OCI-LY7 (cell line): ENCODE data around the gene KCTD18. TPM values are rescaled to one million over a fixed set of nuclear protein-coding genes. Genes with fewer than 3 reads are reported as not detected.

Experiments
- BruUV-seq: library from RNA; stranded (reverse); fragments of 400-500 nt; replicated peaks from 2 replicates; lab custom pipeline; 2021; lab: Mats Ljungman, UMichigan
- CTCF ChIA-PET: fragments of 300-600 bp; sonication (Branson Sonifier 250); formaldehyde crosslinking; loops from one replicate; lab custom pipeline; 2022; ENCODE audit warnings: antibody characterized with exemption; ENCODE audit not compliant: unreplicated experiment; lab: Charles Lee
- POLR2A ChIA-PET: fragments of 300-600 bp; sonication (Branson Sonifier 250); formaldehyde crosslinking; loops from one replicate; lab custom pipeline; 2022; ENCODE audit warnings: antibody characterized with exemption; lab: Charles Lee
- DNase-seq: peaks from one replicate; pipeline ENCODE4 v3.0.0-alpha.2; 2015; ENCODE audit warnings: low spot score
- H2AFZ ChIP-seq: fragments of 200-600 bp; sonication (generic), shearing (Covaris generic); 2 replicates; pipeline ENCODE4 v1.6.1; 2014; ENCODE audit warnings: mild to moderate bottlenecking, antibody characterized with exemption, low read length, moderate library complexity
- H3K27ac ChIP-seq: fragments of 200-600 bp; sonication (generic); 2 replicates; pipeline ENCODE4 v1.5.1; 2014; ENCODE audit warnings: mixed run types, low read depth, mild to moderate bottlenecking, moderate library complexity, low read length, inconsistent platforms; ENCODE audit not compliant: poor library complexity, severe bottlenecking
- H3K36me3 ChIP-seq: fragments of 200-600 bp; sonication (generic); 2 replicates; pipeline ENCODE4 v1.6.1; 2014; ENCODE audit warnings: mild to moderate bottlenecking, antibody characterized with exemption, low read length, moderate library complexity, mixed read lengths; ENCODE audit not compliant: insufficient read depth
- H3K4me1 ChIP-seq: fragments of 200-600 bp; sonication (generic); 2 replicates; pipeline ENCODE4 v1.5.1; 2014; ENCODE audit warnings: mild to moderate bottlenecking, low read length; ENCODE audit not compliant: insufficient read depth, poor library complexity, severe bottlenecking
- H3K4me2 ChIP-seq: fragments of 200-600 bp; sonication (generic); 2 replicates; pipeline ENCODE4 v1.6.1; 2014; ENCODE audit warnings: mild to moderate bottlenecking, low read length
- H3K4me3 ChIP-seq: fragments of 200-600 bp; sonication (generic); 2 replicates; pipeline ENCODE4 v1.5.1; 2014; ENCODE audit warnings: mild to moderate bottlenecking, low read depth, low read length; ENCODE audit not compliant: poor library complexity, severe bottlenecking
- H3K79me2 ChIP-seq: fragments of 200-600 bp; sonication (generic); 2 replicates; pipeline ENCODE4 v1.6.1; 2016; ENCODE audit warnings: low read depth, mild to moderate bottlenecking, low read length, moderate library complexity, mixed read lengths; ENCODE audit not compliant: insufficient read depth
- H3K9me2 ChIP-seq: fragments of 200-600 bp; sonication (generic); 2 replicates; pipeline ENCODE4 v1.6.1; 2016; ENCODE audit warnings: mild to moderate bottlenecking, low read length, mixed read lengths; ENCODE audit not compliant: insufficient read depth
- H3K9me3 ChIP-seq: fragments of 200-600 bp; sonication (generic); 2 replicates; pipeline ENCODE4 v1.6.1; 2014; ENCODE audit warnings: mild to moderate bottlenecking, mixed run types, low read length, mixed read lengths
- H4K20me1 ChIP-seq: fragments of 200-600 bp; sonication (generic); 2 replicates; pipeline ENCODE4 v1.6.1; 2014; ENCODE audit warnings: mild to moderate bottlenecking, antibody characterized with exemption, low read length, moderate library complexity, mixed read lengths; ENCODE audit not compliant: insufficient read depth
- EZH2phosphoT487 ChIP-seq: fragments of 200-600 bp; sonication (generic); IDR thresholded peaks from 2 replicates; pipeline ENCODE4 v1.6.1; 2018; ENCODE audit warnings: low read depth, borderline replicate concordance, mild to moderate bottlenecking, mixed run types, antibody characterized with exemption, low read length, moderate library complexity, mixed read lengths
- intact Hi-C: fragments of 100-400 bp; cut with micrococcal nuclease; formaldehyde crosslinking; loops from one replicate; pipeline ENCODE4 v1.10.0; 2022; ENCODE audit not compliant: unreplicated experiment
- total RNA-seq, 2 experiments: library from RNA; depleted of rRNA in 1 of 2; stranded (reverse); fragments of >200 nt in 1 of 2; shearing (Covaris generic) in 1 of 2; gene quantifications; 2 replicates each; pipeline ENCODE4 v1.2.3, GENCODE V29; 2014 to 2022
- TF ChIP-seq, protein P1 (sequence below): fragments of 200-600 bp; sonication (generic); conservative IDR thresholded peaks from 2 replicates; pipeline ENCODE4 v1.5.1; 2014; ENCODE audit warnings: mild to moderate bottlenecking, antibody characterized with exemption, low read length, moderate library complexity, mixed read lengths

Gene KCTD18
- total RNA-seq, 2 experiments from 2014 or later, result 10.9 to 16.2 TPM

DNA sequence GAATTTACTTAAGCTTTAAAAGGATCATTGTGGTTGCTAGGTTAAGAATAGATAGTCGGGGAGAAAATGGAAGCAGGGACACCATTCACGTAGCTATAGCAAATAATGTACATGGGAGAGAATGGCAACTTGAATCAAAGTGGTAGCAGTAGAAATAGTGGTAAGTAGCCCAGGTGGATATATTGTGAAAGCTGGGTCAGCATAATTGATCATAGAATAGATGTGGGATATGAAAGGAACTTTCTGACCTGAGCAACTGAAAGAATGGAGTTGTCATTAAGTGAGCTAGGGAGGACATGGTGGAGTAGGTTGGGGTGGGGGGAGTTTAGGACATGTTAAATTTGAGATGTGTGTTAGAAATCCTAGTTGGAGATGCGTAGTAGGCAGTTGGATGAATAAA lies 18.4 kb upstream of the KCTD18 start:
- Histone ChIP-seq H3K4me3 (peak overlapping the region; percentile 91), H4K20me1 (no peaks in the 10 kb centered on the region), H3K9me3 (peaks cover 9% of the 10 kb centered on the region; the same call in 1 of the 2 replicates), H3K4me2 (peak overlapping the region; percentile 81), H3K79me2 (peaks cover 69% of the 10 kb centered on the region), H3K4me1 (peaks cover 36% of the 10 kb centered on the region), H3K9me2 (no peaks in the 10 kb centered on the region), H2AFZ (no peak overlapping the region), H3K27ac (no peak overlapping the region), H3K36me3 (peaks cover 41% of the 10 kb centered on the region)
- TF ChIP-seq, protein P1, sequence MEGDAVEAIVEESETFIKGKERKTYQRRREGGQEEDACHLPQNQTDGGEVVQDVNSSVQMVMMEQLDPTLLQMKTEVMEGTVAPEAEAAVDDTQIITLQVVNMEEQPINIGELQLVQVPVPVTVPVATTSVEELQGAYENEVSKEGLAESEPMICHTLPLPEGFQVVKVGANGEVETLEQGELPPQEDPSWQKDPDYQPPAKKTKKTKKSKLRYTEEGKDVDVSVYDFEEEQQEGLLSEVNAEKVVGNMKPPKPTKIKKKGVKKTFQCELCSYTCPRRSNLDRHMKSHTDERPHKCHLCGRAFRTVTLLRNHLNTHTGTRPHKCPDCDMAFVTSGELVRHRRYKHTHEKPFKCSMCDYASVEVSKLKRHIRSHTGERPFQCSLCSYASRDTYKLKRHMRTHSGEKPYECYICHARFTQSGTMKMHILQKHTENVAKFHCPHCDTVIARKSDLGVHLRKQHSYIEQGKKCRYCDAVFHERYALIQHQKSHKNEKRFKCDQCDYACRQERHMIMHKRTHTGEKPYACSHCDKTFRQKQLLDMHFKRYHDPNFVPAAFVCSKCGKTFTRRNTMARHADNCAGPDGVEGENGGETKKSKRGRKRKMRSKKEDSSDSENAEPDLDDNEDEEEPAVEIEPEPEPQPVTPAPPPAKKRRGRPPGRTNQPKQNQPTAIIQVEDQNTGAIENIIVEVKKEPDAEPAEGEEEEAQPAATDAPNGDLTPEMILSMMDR, result no peak
- TF ChIP-seq EZH2phosphoT487, result no peak
- no TSS peak for BruUV-seq
- POLR2A ChIA-PET, result interaction anchor here (0.7 to 9.4 kb wide), 5 partner anchors 8 to 483 kb away, joined by 3 to 98 read pairs (median 3); partner anchors contain the start of gene KCTD18
- intact Hi-C loops, result loop anchor here (5.0 kb wide), 1 partner anchor 284 kb away; the partner anchor contains the start of gene BZW1
- no peak for DNase-seq
- CTCF ChIA-PET, result no interaction called here

DNA sequence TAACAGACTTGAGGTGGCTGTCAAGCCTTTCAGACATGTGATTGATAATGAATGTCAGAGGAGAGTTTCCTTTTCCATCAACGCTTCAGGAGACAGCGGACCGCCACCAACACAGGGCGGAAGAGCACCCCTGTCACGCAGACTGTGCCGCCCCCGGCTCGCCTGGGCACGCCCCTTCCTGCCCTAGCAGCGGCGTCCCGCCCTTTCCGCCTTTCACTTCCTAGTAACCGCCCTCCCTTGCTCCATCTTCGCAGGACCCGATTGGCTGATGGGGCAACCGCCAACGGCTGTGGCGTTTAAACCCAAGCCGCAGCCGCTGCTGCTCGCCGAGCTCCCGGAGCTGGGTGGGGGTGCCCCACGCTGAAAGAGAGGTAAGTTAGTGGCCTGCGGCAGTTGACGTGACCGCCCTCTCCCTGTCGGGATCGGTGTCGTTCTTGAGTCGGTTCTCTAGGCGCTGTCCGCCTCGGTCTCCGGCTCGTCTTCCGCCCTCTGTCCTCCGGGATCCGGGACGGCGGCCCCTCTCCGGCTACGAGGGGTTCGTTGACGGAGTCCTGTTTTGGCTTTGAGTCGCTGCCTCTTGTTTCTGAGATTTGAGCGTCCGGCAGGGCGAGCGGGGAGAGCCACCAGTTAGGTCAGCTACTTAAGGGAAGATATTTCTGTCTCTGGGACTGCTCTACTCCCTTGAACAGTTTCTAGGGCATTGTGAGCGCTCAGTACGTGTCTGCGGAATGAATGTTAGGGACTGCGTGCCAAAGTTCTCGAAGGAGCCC lies 16.2 kb upstream of the KCTD18 start, which contains the start of gene SGO2:
SGO2 (plus strand) TSS at position 326 of the 770 bp plus-strand sequence. CDS start 6,769 bp downstream, outside the sequence.
- Histone ChIP-seq H3K36me3 (peaks cover 21% of the 10 kb centered on the region), H3K9me2 (no peaks in the 10 kb centered on the region; the same call in 1 of the 2 replicates), H4K20me1 (no peaks in the 10 kb centered on the region), H3K9me3 (peaks cover 9% of the 10 kb centered on the region; the same call in 1 of the 2 replicates), H2AFZ (peak within 1 kb of the TSS; percentile 93), H3K27ac (peak within 1 kb of the TSS; percentile 67), H3K4me1 (peaks cover 28% of the 10 kb centered on the region), H3K4me2 (peak within 1 kb of the TSS; percentile 81), H3K4me3 (peak within 1 kb of the TSS; percentile 91), H3K79me2 (peaks cover 47% of the 10 kb centered on the region)
- TF ChIP-seq EZH2phosphoT487, result no peak
- TF ChIP-seq, protein P1, result no peak
- DNase-seq, result peak; percentile 97
- intact Hi-C loops, result loop anchor here (1.0 to 5.0 kb wide), 2 partner anchors 16 to 286 kb away; partner anchors contain the start of genes BZW1 and KCTD18
- ChIA-PET CTCF (interaction anchor here (1.0 kb wide), 1 partner anchor 17 kb away, joined by 3 read pairs; the partner anchor contains the start of gene KCTD18), POLR2A (interaction anchor here (1.0 to 9.4 kb wide), 11 partner anchors 8 to 615 kb away, joined by 3 to 98 read pairs (median 4); partner anchors contain the start of genes C2orf69 and KCTD18)
- TSS peak; percentile 82 for BruUV-seq
